DND-41 (cell line): Measurements from ENCODE around the gene VPS54.

Experiments
- CTCF ChIP-seq: IDR thresholded peaks from 2 replicates; pipeline ENCODE4 v1.5.1; 2012; ENCODE audit warnings: borderline replicate concordance, low read length, moderate library complexity, mild to moderate bottlenecking; ENCODE audit not compliant: poor library complexity, severe bottlenecking; ENCODE audit errors: extremely low read depth
- EZH2 ChIP-seq: IDR thresholded peaks from 3 replicates; pipeline ENCODE4 v1.6.1; 2012; ENCODE audit warnings: borderline replicate concordance, low read depth, mild to moderate bottlenecking, moderate library complexity, low read length, inconsistent platforms; ENCODE audit not compliant: severe bottlenecking

- TF ChIP-seq CTCF (no peak), EZH2 (no peak)
Observed at GRCh38 chr2:63851691-63852311, 167.4 kb downstream of the VPS54 start.
